Measurements from ENCODE around the gene MIGA2. TPM values are rescaled to one million over a fixed set of nuclear protein-coding genes. Genes with fewer than 3 reads are reported as not detected.

MIGA2 gene
- total and polyA plus RNA-seq, 2 of the 8 experiments (the other 6 are each of a cell fraction or from before 2014, with no cell fraction given), result 24.6 to 39.0 TPM

DNA sequence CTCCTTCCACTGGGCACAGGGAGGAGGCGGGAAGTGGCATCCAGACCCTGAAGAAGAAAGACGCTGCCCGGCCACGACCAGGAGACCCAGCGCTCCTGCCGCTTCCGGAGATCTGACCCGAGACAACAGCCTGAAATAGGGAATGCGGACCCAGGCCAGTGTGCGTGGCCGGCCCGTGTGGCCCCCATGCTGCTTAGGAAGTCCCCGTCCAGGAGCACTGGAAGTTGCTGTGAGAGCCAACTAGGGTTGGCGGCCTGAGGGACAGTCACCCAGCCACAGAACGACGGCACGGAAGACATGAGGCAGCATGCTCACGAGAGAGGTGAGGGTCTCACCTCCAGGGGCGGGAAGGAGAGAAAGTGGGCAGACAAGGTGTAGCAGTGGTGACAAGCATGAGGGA lies 25.3 kb upstream of the MIGA2 start:
- FAIRE-seq (no peak), DNase-seq (ENCODE audit: low read depth in 1 of 2, low spot score in 2 of 2) (no peak)
- H3K79me1 ChIP-seq (ENCODE audit: low read depth, low read length), result peaks cover 2% of the 10 kb centered on the region
- H3K14ac ChIP-seq (ENCODE audit: insufficient read length), result no peak overlapping the region
- no peak overlapping the region for H3K4me2 ChIP-seq (ENCODE audit: insufficient read depth in 1 of 2, low read depth in 2 of 2, low read length in 2 of 2)
- H3K9me3 ChIP-seq (ENCODE audit: insufficient read depth in 2 of 2, low read depth in 1 of 2, low read length in 1 of 2), result no peaks in the 10 kb centered on the region
- no peak overlapping the region; the same call in 1 of the 2 replicates for H2BK5ac ChIP-seq (ENCODE audit: low read depth, low read length)
- no peak overlapping the region for H2AK5ac ChIP-seq (ENCODE audit: low read depth, low read length)
- H3K4ac ChIP-seq (replicated peaks; ENCODE audit: insufficient read length, low read depth, low read length), result no peak overlapping the region
- ChIA-PET POLR2A (ENCODE audit: partially characterized antibody) (interaction anchor here (2.6 kb wide), 1 partner anchor 12 kb away, joined by 9 read pairs; no protein-coding TSS in a partner anchor), CTCF (ENCODE audit: partially characterized antibody) (interaction anchor here (0.6 to 7.8 kb wide), 4 partner anchors 10 to 40 kb away, joined by 3 to 89 read pairs (median 35); no protein-coding TSS in a partner anchor)
- H4K5ac ChIP-seq (ENCODE audit: insufficient read length, low read depth, low read length), result no peak overlapping the region
- H3K27me3 ChIP-seq (replicated peaks in 1 of 4; ENCODE audit: control insufficient read depth in 3 of 4, extremely low read depth in 1 of 4, insufficient read depth in 3 of 4, low read length in 3 of 4), result no peaks in the 10 kb centered on the region
- no peak overlapping the region for H4K91ac ChIP-seq (replicated peaks; ENCODE audit: insufficient read length, low read length)
- H2AFZ ChIP-seq (ENCODE audit: low read length), result no peak overlapping the region
- no peaks in the 10 kb centered on the region for H3K23me2 ChIP-seq (ENCODE audit: low read depth, low read length)
- no peak overlapping the region for H2BK120ac ChIP-seq (replicated peaks; ENCODE audit: low read depth, low read length)
- H4K8ac ChIP-seq (ENCODE audit: extremely low read depth, insufficient read depth, low read length), result peak overlapping the region; percentile 75; the same call in 1 of the 2 replicates
- TF ChIP-seq EGR1 (IDR thresholded peaks at IDR 0.05; ENCODE audit: borderline replicate concordance, low read depth, low read length) (no peak), JUN (IDR thresholded peaks at IDR 0.05; ENCODE audit: low read depth, low read length) (no peak), SAP30 (IDR thresholded peaks at IDR 0.05; ENCODE audit: insufficient read depth, insufficient replicate concordance, low read length) (no peak), CHD1 (IDR thresholded peaks at IDR 0.05; ENCODE audit: low read depth, low read length) (no peak), FOSL1 (IDR thresholded peaks at IDR 0.05; ENCODE audit: insufficient read depth, low read depth, low read length) (no peak), RNF2 (IDR thresholded peaks at IDR 0.05; ENCODE audit: borderline replicate concordance, low read depth, low read length, missing control alignments, poor library complexity, severe bottlenecking) (no peak), HDAC6 (IDR thresholded peaks at IDR 0.05; ENCODE audit: low read depth, low read length) (no peak), BACH1 (IDR thresholded peaks at IDR 0.05; ENCODE audit: low read length) (no peak), ASH2L (IDR thresholded peaks at IDR 0.05; ENCODE audit: low read length) (no peak)
- TF ChIP-seq, protein P1, sequence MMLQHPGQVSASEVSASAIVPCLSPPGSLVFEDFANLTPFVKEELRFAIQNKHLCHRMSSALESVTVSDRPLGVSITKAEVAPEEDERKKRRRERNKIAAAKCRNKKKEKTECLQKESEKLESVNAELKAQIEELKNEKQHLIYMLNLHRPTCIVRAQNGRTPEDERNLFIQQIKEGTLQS (IDR thresholded peaks at IDR 0.05; ENCODE audit: insufficient read depth, low read depth, low read length), result no peak
- H3K56ac ChIP-seq (replicated peaks; ENCODE audit: insufficient read length, low read depth, low read length), result no peak overlapping the region
- H3K18ac ChIP-seq (ENCODE audit: extremely low read depth, low read length), result no peak overlapping the region
- no peak overlapping the region for H2BK20ac ChIP-seq (ENCODE audit: low read length)
- H3K23ac ChIP-seq (ENCODE audit: insufficient read length), result no peak overlapping the region
- H2BK12ac ChIP-seq (ENCODE audit: low read depth, low read length), result no peak overlapping the region
- H3K4me1 ChIP-seq (replicated peaks in 1 of 4; ENCODE audit: control insufficient read depth in 3 of 4, insufficient read depth in 4 of 4, low read length in 3 of 4), result no peaks in the 10 kb centered on the region
- WGBS, 2 experiments (ENCODE audit: extremely low coverage in 1 of 2, insufficient coverage in 1 of 2, insufficient read length in 1 of 2, insufficient replicate concordance in 2 of 2, low coverage in 1 of 2, low lambda C conversion rate in 2 of 2, missing lambda C conversion rate in 1 of 2), result 92% methylated on average over 17 of the region's 19 CpGs; no CpG with 5 or more reads in 1 of the 2 experiments
- H3K9ac ChIP-seq (replicated peaks in 1 of 4; ENCODE audit: extremely low read depth in 1 of 4, low read depth in 3 of 4, low read length in 3 of 4), result no peak overlapping the region
- H3K79me2 ChIP-seq (ENCODE audit: control insufficient read depth in 1 of 2, insufficient read depth in 2 of 2, low read length in 2 of 2), result no peaks in the 10 kb centered on the region
- no peak overlapping the region for H3K4me3 ChIP-seq (ENCODE audit: extremely low read depth in 1 of 4, insufficient read depth in 2 of 4, low read depth in 3 of 4, low read length in 4 of 4)
- peaks cover 0 to 17% of the 10 kb centered on the region in 2 experiments for H4K20me1 ChIP-seq (replicated peaks in 1 of 2; ENCODE audit: control insufficient read depth in 1 of 2, insufficient read depth in 2 of 2, low read length in 2 of 2)
- H3K27ac ChIP-seq (ENCODE audit: low read depth, low read length), result no peak overlapping the region
- H3K36me3 ChIP-seq (ENCODE audit: control insufficient read depth in 2 of 4, insufficient read depth in 4 of 4, low read length in 3 of 4), result peaks cover 9 to 56% (median 30%) of the 10 kb centered on the region in 4 experiments; a peak in 7 of 8 replicates
- H2BK15ac ChIP-seq (ENCODE audit: low read length), result no peak overlapping the region

Data from H1 (cell line).